ENCODE measurements around the gene OR4E1.
"Not testable (repeated sequence)": the region's sequence is repeated elsewhere in the genome, so short reads cannot be mapped to it uniquely, and the experiment has no call there.

Gene OR4E1, protein sequence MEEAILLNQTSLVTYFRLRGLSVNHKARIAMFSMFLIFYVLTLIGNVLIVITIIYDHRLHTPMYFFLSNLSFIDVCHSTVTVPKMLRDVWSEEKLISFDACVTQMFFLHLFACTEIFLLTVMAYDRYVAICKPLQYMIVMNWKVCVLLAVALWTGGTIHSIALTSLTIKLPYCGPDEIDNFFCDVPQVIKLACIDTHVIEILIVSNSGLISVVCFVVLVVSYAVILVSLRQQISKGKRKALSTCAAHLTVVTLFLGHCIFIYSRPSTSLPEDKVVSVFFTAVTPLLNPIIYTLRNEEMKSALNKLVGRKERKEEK

GRCh38 chr14:21673718-21674117, at the start of gene OR4E1:
TSS of gene OR4E1 (minus strand) at chr14:21673818. CDS start at chr14:21670935, 2,883 bp downstream.
- DNase-seq (ENCODE audit: low read depth in 2 of 3, low spot score in 2 of 3): no peak

GRCh38 chr14:21721504-21721903, 47.9 kb upstream of the OR4E1 start:
- DNase-seq (ENCODE audit: low read depth in 2 of 3, low spot score in 2 of 3): no peak

DNA sequence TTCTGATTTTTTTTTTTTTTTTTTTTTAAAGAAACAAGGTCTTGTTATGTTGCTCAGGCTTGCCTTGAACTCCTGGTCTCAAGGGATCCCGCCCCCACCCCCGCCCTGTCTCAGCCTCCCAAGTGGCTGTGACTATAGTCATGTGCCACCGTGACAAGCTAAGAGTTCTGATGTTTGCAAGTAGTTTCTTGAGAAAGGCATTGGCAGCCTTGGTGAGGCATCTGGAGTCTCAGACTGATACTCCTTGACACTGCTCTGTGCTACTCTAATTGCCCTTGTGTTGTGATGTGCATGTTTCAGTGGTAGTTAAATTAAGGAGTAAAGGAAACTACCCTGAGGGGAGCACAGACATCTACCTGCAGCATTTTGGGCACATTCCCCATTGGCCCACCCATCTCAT, 46.2 kb upstream of the OR4E1 start:
- DNase-seq (ENCODE audit: low read depth in 2 of 3, low spot score in 2 of 3): no peak

DNA sequence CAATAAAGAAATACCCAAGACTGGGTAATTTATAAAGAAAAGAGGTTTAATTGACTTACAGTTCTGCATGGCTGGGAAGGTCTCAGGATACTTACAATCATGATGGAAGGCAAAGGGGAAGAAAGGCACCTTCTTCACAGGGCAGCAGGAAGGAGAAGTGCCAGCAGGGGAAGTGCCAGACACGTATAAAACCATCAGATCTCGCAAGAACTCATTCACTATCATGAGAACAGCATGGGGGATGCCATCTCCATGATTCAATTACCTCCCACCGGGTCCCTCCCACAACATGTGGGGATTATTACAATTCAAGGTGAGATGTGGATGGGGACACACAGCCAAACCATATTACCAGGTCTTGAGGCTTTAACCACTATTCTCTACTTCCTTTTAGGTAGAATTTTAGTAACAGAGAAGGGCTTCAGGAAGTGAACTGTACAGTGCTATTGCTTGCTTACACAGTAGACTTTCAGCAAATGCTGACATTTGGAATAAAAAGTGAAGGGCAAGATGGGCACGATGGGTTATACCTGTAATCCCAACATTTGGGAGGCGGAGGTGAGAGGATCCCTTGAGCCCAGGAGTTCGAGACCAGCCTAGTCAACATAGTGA, 40.8 kb upstream of the OR4E1 start:
- no peak for DNase-seq (ENCODE audit: low read depth in 2 of 3, low spot score in 2 of 3)

DNA sequence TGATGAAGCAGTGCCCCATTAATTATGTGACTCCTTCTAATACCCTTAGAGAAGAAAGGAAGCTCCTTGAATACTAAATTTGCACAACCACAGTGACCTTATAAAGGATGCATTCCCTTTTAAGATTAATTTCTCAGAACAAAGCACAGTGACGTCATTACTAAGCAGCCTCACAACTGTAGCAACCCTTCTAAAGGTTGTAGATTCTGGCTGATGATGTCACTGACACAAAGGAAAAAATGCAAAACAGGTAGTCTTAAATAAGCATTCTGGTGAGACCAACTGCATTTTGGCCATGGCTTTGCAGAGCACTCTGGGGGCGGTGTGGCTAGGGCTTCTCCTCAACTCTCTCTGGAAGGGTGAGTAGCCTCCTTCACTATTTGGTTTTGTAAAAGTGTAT, 38.4 kb upstream of the OR4E1 start:
- DNase-seq (ENCODE audit: low read depth in 2 of 3, low spot score in 2 of 3): no peak

- no peak for DNase-seq (ENCODE audit: low read depth in 2 of 3, low spot score in 2 of 3)
Measured at GRCh38 chr14:21711360-21711961, 37.8 kb upstream of the OR4E1 start.

DNA sequence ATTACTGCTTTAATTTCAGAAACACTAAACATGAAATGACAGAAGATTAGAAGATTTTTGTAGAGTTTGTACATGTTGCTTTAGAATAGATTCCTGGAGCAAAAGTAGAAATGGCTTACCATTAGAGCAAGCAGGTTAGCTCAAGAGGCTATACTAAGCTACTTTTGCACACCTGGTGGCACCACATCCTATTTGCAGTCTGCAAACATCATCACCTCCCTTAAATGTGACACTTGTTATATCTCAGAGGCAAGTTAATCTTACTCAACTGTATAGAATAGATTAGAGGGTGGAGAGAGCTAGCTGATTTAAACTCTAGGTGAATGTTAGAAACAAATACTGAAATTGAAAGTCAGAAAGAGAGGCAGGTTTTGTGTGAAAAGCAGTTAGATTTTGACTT, 30.7 kb upstream of the OR4E1 start:
- DNase-seq (ENCODE audit: low read depth in 2 of 3, low spot score in 2 of 3): no peak

- no peak for DNase-seq (ENCODE audit: low read depth in 2 of 3, low spot score in 2 of 3)
Measured at GRCh38 chr14:21703357-21704326, 30.0 kb upstream of the OR4E1 start.

DNA sequence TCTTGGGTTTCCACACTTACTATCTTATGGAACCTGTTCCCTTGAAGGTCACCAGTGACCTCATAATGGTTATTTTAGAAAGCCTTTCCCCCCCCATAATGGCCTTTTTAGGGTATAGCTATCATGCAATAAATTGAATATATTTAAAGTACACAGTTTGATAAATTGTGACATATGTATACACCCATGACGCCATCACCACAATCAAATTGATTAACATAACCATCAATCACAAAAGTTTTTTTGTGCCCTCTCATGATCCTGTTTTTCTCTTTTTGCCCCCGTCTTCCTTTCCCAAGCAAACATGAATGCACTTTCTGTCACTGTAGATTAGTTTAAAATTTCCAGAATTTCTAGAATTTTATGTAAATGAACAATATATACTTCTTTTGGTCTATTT, 28.7 kb upstream of the OR4E1 start:
- DNase-seq (ENCODE audit: low read depth in 2 of 3, low spot score in 2 of 3): no peak

DNA sequence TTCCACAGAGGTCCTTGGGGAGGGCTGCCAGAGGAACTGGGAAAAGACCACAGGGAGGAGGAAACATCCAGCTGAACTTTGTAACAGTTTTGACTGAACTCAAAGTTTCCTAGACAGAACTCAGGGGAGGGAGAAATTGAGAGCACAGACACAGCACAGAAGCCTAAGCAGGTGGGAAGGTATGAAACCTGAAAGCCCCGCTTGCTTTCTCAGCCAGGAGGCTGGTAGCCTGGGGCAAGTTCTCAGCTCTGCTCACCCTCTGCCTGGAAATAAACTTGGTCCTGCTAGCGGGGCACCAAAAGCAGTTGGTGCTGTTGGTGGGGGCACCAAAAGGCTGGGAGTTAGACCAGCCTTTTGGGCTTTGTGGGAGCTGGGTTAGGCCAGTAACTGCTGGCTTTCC, 25.9 kb upstream of the OR4E1 start:
- DNase-seq (ENCODE audit: low read depth in 2 of 3, low spot score in 2 of 3): no peak

DNA sequence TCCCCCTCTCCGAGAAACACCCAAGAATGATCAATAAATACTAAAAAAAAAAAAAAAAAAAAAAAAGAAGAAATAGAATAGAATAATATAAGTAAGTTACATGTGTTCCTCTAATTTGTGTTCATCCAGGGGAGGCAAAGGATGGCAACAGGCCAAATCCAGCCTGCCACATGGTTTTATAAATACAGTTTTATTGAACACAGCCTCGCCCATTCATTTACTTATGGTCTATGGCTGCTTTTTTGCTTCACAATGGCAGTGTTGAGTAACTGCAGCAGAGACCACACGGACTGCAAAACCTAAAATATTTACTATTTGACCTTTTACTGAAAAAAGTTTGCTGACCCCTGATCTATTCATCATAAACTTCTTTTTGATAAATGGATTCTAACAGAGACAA, 24.9 kb upstream of the OR4E1 start:
- not testable (repeated sequence) for DNase-seq (ENCODE audit: low read depth in 2 of 3, low spot score in 2 of 3)

DNA sequence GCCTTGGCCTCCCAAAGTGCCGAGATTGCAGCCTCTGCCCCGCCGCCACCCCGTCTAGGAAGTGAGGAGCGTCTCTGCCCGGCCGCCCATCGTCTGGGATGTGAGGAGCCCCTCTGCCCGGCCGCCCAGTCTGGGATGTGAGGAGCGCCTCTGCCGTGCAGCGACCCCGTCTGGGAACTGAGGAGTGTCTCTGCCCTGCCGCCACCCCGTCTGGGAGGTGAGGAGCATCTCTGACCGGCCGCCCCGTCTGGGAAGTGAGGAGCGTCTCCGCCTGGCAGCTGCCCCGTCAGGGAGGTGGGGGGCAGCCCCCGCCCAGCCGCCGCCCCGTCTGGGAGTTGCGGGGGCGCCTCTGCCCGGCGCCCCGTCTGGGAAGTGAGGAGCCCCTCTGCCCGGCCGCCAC, 24.0 kb upstream of the OR4E1 start:
- DNase-seq (ENCODE audit: low read depth in 2 of 3, low spot score in 2 of 3): not testable (repeated sequence)

- no peak for DNase-seq (ENCODE audit: low read depth in 2 of 3, low spot score in 2 of 3)
Measured at GRCh38 chr14:21694425-21694824, 20.8 kb upstream of the OR4E1 start.

GRCh38 chr14:21686468-21686867, 12.8 kb upstream of the OR4E1 start:
- no peak for DNase-seq (ENCODE audit: low read depth in 2 of 3, low spot score in 2 of 3)

GRCh38 chr14:21680072-21680471, 6.5 kb upstream of the OR4E1 start:
- no peak for DNase-seq (ENCODE audit: low read depth in 2 of 3, low spot score in 2 of 3)

DNA sequence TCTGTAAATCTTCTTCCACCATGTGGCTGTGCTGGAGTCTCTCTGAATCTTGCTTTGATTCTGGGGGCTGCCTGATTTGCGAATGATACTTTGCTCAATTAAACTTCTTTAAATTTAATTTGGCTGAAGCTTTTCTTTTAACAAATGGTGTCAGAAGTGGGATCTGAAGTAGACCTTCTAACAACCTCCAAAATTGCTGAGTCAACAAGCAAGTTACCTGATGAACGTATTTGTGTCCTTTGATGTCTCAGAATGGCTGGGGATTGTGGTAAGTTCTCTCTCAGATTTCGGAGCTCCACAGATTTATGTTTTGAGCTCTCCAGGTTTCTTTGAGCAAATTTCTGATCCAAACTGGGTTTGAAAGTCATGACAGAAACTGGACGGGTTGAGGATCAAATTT, 1.9 kb upstream of the OR4E1 start:
- no peak for DNase-seq (ENCODE audit: low read depth in 2 of 3, low spot score in 2 of 3)

GRCh38 chr14:21672116-21672515, 1.5 kb downstream of the OR4E1 start:
- no peak for DNase-seq (ENCODE audit: low read depth in 2 of 3, low spot score in 2 of 3)

- no peak for DNase-seq (ENCODE audit: low read depth in 2 of 3, low spot score in 2 of 3)
Measured at GRCh38 chr14:21671371-21671770, 2.2 kb downstream of the OR4E1 start.

- no peak for DNase-seq (ENCODE audit: low read depth in 2 of 3, low spot score in 2 of 3)
Measured at GRCh38 chr14:21669284-21669683, 4.3 kb downstream of the OR4E1 start.

DNA sequence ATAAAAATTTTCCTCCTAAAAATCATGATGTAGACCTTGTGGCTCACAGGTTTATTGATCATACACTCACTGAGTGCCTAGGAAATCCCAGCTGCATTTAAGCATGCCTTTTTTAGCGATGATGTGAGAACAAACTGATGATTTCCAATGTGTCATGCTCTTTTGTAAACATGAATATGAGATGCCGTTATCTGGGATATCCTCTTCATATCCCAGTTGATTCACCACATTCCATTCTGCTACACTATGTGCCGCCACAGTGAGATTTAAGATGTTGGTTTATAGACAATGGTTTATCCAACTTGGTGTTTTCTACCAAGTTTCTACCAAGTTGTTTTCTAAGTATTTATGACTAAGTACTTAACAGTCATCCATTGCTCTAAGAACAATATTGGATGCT, 5.2 kb downstream of the OR4E1 start:
- no peak for DNase-seq (ENCODE audit: low read depth in 2 of 3, low spot score in 2 of 3)

DNA sequence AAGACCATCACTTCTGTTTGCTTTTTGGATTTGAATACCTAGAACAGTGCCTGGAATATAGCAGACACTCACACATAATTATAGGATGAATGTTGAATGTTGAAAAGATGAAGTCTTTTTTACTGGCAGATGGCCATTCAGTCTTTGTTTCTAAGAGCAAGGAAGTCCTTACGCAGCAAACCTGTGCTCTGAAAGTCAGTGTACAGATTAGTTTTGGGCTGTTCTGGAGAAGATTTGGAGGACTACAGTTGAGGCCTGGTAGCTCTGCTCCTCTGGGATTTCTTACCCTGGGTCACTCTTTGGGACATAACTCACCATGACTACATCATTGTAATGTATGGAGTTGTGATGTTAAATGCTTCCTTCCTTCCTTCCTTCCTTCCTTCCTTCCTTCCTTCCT, 16.6 kb downstream of the OR4E1 start:
- no peak for DNase-seq (ENCODE audit: low read depth in 2 of 3, low spot score in 2 of 3)
